ENCODE results near the gene F2RL2.

F2RL2 gene
- 0 reads per million in 3 experiments for total RNA-seq

DNA sequence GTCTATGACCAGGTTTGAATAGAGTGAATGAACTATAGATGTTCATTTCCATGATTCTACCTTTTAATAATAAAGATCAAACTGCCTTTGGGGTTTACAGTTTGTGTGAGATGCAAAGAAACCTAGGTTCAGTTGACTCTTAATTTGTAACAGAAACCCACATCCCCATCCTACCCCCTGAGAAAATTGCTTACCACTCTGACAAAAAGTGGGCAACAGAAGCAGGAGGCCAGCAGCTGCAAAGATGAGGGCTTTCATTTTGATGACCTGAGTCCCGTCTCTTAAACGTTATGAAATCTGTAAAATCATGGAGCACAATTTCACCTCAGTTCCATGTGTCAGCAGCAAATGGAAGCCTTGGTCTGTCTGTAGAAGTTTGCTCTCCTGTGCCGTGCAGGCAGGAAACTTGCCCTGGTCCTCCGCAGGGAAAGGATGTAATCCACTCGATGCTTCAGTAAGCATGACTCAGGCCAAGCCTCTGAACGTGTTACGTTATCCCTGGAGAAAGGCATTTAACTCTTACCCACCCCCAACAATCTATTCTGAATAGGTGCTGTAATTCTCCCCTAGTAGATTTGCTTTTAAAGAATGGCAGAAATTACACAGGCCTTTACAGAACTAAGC, at the start of gene F2RL2:
F2RL2 (minus strand) TSS at position 431 of the 624 bp plus-strand sequence; CDS start at position 258, 173 bp downstream.
- no peak for DNase-seq

- DNase-seq = no peak
These were observed 49.0 kb upstream of the F2RL2 start for GRCh38 chr5:76672242-76672641.

DNA sequence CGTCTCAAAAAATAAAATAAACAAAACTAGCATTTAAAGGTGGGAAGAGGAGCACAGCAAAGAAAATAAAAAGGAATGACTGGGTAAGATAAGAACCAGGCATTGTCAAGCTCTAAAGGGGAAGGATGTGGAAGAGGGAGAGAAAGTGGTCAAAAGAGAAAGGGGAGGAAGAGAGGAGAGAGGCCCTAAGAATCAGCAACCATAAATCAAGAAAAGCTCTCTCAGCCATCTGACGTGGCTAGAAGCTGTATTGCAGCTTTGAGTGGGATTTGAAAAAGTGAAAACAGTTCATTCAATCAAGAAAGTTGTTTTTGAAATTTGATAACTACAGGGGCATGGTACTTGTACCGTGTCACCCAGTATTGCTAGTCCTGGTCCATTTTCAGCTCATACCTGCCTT, 47.3 kb upstream of the F2RL2 start:
- DNase-seq = no peak

DNA sequence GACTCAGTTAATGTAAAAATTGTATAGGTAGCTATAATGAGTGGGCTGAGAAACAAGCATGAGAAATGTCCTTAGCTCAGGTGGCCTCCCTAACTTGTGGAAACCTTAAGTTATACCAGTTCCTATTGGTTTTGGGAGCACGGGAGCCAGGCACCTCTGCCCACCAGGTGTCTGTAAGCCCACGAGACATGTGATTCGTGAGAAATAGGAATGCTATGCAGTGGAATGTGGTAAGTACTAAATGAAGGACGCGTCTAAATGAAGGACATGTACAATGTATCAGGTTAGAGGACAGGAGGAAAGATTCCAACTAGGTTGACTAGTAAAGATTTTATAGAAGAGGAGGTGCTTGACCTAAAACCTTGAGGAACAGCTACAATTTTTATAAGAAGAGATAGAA, 46.0 kb upstream of the F2RL2 start:
- no peak for DNase-seq

DNA sequence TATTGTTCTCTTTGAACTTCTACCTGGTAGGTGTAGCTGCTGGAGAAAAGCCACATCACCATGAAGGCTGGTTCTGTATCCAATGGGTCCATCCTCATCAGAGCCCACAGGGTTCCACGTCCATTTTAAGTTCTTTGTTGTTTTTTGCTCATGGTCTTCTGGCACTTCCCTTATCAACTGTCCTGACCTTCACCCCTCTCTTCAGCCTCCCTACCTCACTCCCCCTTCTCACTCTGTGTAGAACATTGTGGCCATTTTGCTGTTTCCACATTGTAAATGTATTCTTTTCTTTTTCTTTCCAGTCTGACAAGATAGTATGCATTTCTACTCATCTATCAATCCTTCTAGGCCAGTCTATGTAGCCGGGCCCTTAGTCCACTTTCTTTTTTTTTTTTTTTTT, 44.3 kb upstream of the F2RL2 start:
- DNase-seq = no peak

DNA sequence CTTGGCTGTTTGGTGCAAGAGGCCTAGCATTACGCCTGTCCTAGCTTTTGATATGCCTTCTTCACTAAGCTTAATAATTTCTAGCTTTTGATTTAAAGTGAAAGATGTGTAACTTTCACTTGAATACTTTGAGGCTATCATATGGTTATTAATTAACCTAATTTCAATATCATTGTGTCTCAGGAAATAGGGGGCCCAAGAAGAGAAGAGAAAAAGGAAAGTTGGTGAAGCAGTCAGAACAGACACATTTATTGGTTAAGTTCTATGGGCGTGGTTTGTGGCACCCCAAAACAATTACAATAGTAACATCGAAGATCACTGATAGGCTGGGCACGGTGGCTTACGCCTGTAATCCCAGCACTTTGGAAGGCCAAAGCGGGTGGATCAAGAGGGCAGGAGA, 40.9 kb upstream of the F2RL2 start:
- DNase-seq = no peak

DNA sequence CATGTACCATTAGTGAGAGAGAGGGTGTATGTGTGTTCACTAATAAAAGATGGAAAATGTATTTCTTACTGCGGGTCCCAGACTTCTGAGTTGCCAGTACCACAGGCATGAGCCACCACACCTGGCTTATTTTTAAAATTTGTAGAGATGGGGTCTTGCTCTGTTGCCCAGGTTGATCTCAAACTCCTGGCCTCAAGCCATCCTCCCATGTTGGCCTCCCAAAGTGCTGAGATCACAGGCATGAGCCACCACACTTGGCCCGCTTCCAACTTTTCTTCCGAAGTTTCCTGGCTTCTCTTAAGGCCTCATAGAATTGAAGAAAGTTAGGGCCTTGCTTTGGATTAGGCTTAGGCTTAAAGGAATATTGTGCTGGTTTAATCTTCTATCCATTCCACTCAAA, 40.4 kb upstream of the F2RL2 start:
- DNase-seq = no peak

- no peak for DNase-seq
These were observed 39.3 kb upstream of the F2RL2 start for GRCh38 chr5:76662521-76662920.

DNA sequence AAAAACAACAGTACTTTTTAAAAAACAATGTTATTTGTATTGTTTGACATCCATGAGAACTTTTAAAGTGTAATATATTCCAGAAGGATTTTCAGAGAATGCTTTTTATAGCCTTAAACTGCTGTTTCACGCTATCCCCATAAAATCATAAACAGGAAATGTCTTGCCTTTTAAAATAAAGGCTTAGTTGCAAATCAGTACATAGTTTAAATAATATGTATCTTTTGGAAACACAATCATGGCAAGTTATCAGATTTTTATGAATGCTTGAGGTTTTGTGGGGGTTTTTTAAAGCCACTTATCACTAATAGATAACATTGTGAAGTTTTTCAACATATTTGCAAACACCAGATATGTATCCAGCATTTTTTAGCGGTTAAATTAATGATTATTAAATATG, 37.2 kb upstream of the F2RL2 start:
- DNase-seq = no peak

DNA sequence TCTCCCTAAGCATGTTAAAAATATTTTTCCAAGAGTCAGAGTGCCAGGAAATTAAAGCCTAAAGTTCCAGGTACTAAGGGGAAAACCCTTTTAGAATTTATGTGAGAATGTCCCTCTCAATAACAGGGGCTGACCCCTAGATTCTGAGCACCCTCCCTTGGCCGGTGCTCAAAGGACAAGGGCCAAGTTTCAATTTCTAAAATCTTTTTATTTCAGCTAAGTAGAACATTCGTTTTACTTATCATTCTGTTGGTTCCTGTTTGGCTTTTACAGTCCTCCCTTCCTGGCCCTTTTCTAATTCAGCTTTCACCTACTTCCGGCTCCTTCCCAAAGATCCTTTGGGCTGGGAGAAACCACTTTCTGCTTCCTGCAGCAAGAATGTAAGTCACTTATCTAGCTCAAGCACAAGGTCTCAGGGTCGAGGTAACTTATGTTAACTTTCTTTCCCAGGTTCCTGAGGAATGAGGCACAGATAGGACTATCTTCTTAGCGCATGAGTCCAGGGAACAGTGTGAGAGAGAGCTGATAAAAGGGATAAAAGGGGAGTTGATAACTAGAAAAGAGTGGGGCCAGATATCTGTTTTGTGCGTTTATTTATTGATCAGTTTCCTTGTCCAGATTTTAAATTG, 34.6 kb upstream of the F2RL2 start:
- no peak for DNase-seq

GRCh38 chr5:76657091-76657490, 33.9 kb upstream of the F2RL2 start:
- no peak for DNase-seq

DNA sequence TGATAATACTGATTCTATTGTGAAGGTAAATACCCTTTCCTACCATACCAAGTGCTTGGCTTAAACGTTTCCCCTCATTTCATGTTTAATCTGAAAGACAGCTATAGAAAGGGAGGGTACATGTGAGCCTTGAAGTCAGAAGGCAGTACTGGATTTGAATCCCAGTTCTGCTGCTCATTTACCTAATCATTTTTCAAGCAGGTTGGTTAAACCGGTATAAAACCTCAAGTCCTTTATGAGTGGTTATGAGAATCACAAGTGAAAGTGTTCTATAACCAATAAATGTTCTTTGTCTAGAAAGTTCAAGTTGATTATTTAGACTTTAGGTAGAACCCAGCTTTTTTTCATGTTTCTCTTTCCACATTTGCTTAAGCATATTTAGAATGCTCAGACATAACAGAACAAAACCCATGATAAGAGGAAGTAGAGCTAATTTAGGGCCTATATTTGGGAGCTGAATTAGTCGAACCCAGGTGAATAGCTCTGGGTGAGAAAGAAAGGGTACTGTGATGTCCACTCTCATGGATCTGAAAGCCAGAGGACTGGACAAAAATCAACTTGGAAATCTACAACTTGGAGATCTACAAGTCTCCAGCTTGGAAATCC, 29.7 kb upstream of the F2RL2 start:
- no peak for DNase-seq

- DNase-seq = no peak
These were observed 25.9 kb upstream of the F2RL2 start for GRCh38 chr5:76649140-76649539.

- no peak for DNase-seq
These were observed 20.2 kb upstream of the F2RL2 start for GRCh38 chr5:76643371-76643770.

DNA sequence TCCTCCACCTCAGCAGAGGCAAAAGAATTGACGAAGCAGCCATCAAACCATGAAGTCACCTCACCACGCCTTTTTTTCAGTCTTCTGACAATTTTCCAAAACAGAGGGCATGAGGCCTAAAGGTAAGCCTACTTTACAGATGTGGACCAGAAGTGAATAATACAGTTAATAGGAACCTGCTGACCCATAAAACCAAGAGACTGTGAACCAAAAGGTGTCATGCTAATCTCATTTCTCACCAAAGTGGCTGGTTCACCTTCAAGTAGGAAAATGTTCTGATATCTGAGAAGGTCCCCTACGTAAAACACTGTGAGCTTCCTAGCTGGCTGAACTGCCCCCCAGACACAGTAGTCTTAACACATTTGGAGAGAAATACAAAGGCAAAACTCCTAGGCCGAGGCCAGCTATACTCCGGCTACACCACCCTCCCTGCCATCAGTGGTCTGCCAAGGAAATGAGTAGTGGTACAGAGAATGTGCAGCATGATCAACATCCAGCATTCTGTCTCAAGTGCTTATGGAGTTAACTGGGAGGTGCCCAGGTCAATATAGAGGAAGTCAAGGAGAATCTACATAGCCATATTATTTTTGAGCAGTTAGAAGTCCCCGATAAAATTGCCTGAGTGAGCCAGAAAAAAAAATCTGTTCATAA, 19.3 kb upstream of the F2RL2 start:
- no peak for DNase-seq

DNA sequence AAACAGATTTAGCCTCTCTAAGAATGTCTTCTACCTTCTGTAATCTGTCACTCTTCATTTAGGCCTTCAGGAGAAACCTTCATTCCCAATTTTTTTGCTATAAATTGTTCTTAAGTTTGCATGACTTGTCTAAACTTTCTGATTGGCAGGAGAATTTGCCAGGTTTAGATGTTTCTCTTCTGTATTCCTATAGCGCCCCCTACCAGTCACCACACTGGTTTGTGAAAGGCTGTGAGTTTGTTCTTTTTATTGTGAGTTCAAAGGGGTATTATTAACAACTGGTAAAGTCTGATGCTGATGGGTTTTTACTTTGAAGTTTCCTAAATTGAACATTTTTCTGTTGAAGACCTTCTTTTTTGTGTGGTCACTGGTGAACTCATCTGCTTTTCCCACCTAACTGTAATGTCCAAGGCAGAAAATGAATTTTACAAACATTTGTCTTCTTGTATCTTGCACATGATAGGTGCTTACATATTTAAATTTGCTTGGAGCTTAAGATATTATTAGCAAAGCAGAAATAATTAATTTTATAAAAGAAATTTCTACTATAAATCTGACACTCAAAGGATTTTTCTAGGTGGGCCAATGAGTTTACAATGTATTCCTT, 18.4 kb upstream of the F2RL2 start:
- DNase-seq = peak; percentile 43

GRCh38 chr5:76638479-76638878, 15.3 kb upstream of the F2RL2 start:
- DNase-seq = no peak

DNA sequence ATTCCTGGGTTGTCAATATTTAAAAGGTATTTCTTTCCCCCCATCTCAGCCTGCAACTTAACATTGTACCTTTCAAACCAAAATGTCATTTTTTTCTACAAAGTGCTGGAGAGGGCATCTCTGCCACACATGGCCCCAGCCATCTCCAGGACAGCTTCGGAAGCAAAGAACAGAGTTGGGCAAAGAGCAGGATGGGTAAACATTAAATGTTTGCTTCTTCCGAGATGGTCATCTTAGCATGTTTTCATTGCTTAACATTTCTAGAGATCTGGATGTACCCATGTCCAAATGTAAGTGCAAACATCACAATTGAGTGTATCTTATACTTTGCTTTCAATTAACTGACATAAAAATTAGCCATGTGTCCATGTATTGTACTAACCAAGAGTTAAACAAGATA, 14.3 kb upstream of the F2RL2 start:
- no peak for DNase-seq

GRCh38 chr5:76634661-76635060, 11.5 kb upstream of the F2RL2 start:
- no peak for DNase-seq

GRCh38 chr5:76626738-76627137, 3.5 kb upstream of the F2RL2 start:
- DNase-seq = no peak

GRCh38 chr5:76625087-76625815, 2.0 kb upstream of the F2RL2 start:
- no peak for DNase-seq

- DNase-seq = no peak
These were observed 1.1 kb downstream of the F2RL2 start for GRCh38 chr5:76622076-76622475.

DNA sequence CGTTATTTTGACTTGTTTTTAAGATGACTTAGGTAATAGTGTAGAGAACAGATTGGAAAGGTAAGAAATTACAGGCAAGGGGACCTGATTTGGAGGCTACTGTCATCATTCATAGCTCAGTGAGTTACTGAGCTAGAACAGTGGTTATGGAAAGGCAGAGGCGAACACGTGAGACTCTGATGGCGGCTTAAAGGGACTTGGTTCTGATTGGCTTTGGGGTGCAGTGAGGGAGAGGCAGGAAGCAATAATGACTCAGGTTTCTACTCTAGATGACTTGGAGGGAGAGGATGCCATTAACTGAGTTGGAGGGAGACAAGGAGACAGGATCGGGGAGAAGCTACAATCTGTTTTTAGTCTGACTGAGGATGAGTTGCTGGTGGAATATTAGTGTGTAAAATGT, 3.0 kb downstream of the F2RL2 start:
- no peak for DNase-seq

All from central memory CD4-positive, alpha-beta T cell (primary cell).